ENCODE data around the gene GZMH. TPM values are rescaled to one million over a fixed set of nuclear protein-coding genes. Genes with fewer than 3 reads are reported as not detected.

GZMH gene
- total and polyA plus RNA-seq, 4 donors = 1.9 to 2.6 TPM; not detected in 2

DNA sequence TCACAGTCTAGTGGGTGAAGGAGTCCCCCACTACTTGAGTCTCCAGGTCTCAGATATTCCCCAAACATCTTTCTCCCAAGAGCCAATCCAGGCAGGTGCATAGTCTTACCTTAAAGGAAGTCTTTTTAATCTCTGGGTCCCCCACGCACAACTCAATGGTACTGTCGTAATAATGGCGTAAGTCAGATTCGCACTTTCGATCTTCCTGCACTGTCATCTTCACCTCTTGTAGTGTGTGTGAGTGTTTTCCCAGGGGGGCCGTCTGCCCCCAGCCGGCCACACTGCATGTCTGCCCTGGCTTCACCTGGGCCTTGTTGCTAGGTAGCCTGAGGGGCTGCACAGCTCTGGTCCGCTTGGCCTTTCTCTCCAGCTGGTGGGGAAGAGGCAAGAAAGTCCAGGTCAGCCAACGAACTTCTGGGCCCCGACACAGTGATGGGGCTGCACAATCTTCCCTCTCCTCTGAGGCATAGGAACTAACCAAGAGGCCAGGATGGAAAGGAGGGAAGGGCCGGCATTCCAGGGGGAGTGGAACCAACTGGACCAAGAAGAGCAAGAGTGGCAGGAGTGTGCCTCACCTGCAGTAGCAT lies 22.4 kb upstream of the GZMH start:
- Histone ChIP-seq H3K9me3 (ENCODE audit: control insufficient read depth, low read length) (no peaks in the 10 kb centered on the region), H3K4me3 (ENCODE audit: low read length in 2 of 2) (no peak overlapping the region), H3K4me1 (ENCODE audit: control insufficient read depth in 1 of 2, insufficient read depth in 2 of 2, low read length in 2 of 2) (no peaks in the 10 kb centered on the region), H3K27me3 (ENCODE audit: control insufficient read depth in 1 of 2, insufficient read depth in 2 of 2, low read length in 1 of 2) (no peaks in the 10 kb centered on the region), H3K36me3 (ENCODE audit: control insufficient read depth in 1 of 2, insufficient read depth in 2 of 2, low read length in 1 of 2) (no peaks in the 10 kb centered on the region), H3K27ac (ENCODE audit: low read depth in 1 of 2, low read length in 2 of 2) (no peak overlapping the region)
- ATAC-seq (ENCODE audit: low FRiP score) (no peak), DNase-seq (no peak)
- WGBS, 2 donors = 89 to 91% methylated on average over 11 of the region's 11 CpGs
- intact Hi-C loops (cut with DNase I) = no loop called here

DNA sequence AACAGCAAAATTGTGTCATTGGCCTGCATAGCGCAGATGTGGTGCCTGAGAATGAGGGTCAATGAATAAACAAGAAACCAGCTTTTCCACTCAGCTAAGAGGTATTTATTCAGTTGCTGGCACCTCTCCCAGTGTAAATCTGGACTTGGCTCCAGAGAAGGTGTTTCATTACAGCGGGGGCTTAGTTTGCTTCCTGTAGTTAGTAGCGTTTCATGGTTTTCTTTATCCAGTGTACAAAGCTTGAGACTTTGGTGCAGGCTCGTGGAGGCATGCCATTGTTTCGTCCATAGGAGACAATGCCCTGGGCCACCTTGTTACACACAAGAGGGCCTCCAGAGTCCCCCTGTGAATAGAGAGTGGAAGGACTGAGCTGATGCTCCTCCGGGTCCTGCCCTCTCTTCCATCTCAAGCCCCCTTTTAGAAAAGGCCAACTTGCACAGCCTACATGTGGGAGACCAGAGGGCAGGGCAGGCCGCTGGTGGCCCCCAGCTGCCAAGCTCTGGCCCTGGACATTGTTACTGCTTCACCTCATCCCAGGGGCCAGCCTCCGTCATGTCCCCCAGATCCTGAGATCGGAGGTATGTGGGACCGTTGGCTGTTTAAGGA lies 21.5 kb upstream of the GZMH start:
- Histone ChIP-seq H3K27ac (ENCODE audit: low read depth in 1 of 2, low read length in 2 of 2) (no peak overlapping the region), H3K36me3 (ENCODE audit: control insufficient read depth in 1 of 2, insufficient read depth in 2 of 2, low read length in 1 of 2) (no peaks in the 10 kb centered on the region), H3K9me3 (ENCODE audit: control insufficient read depth, low read length) (no peaks in the 10 kb centered on the region), H3K4me1 (ENCODE audit: control insufficient read depth in 1 of 2, insufficient read depth in 2 of 2, low read length in 2 of 2) (no peaks in the 10 kb centered on the region), H3K4me3 (ENCODE audit: low read length in 2 of 2) (no peak overlapping the region), H3K27me3 (ENCODE audit: control insufficient read depth in 1 of 2, insufficient read depth in 2 of 2, low read length in 1 of 2) (no peaks in the 10 kb centered on the region)
- 74% methylated on average over 10 of the region's 10 CpGs for WGBS, 2 donors
- intact Hi-C loops (cut with DNase I) = no loop called here
- no peak for ATAC-seq (ENCODE audit: low FRiP score)
- no peak for DNase-seq

DNA sequence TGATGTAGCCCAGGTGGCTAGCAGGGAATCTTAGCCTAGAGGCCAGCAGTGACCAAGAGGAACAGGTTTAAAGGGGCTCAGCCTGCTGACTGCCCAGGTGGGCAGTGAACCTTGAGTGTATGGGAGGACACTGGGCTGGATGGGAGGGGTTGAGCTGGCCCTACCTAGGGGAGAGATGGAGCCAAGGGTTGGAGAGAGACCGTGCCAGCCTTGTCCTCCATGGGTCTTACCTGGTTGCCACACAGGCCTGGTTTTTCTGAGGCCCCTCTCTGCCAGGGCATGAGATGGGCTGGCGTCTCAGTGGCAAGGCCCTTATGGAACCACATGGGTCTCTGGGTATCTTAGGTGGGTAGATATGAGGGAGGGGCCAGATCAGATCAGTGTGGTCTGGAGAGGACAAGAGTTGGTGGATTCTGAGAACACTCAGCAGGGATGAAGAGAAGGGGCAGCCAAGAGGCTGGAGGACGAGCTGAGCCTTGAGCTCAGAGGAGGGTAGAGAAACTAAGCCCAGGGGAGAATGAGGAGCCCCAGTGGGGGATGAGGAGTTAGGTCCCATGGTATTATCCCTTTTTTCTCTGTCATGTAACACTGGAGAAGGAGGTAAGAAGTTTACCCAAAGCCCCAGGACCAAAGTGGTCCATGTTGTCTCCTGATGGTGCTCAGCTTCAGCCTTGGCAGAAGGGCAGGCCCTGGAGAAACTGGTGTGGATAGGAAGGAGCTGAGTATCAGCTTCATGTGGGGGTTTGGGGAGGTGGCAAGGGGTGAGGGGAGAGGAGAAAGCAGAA lies 20.8 kb upstream of the GZMH start:
- Histone ChIP-seq H3K4me1 (ENCODE audit: control insufficient read depth in 1 of 2, insufficient read depth in 2 of 2, low read length in 2 of 2) (no peaks in the 10 kb centered on the region), H3K4me3 (ENCODE audit: low read length in 2 of 2) (no peak overlapping the region)

GRCh38 chr14:24629521-24629920 lies 20.0 kb upstream of the GZMH start:
- Histone ChIP-seq H3K4me1 (ENCODE audit: control insufficient read depth in 1 of 2, insufficient read depth in 2 of 2, low read length in 2 of 2) (no peaks in the 10 kb centered on the region), H3K36me3 (ENCODE audit: control insufficient read depth in 1 of 2, insufficient read depth in 2 of 2, low read length in 1 of 2) (no peaks in the 10 kb centered on the region), H3K9me3 (ENCODE audit: control insufficient read depth, low read length) (no peaks in the 10 kb centered on the region), H3K4me3 (ENCODE audit: low read length in 2 of 2) (no peak overlapping the region), H3K27me3 (ENCODE audit: control insufficient read depth in 1 of 2, insufficient read depth in 2 of 2, low read length in 1 of 2) (no peaks in the 10 kb centered on the region), H3K27ac (ENCODE audit: low read depth in 1 of 2, low read length in 2 of 2) (no peak overlapping the region)
- ATAC-seq (ENCODE audit: low FRiP score) = no peak
- 68 to 80% methylated on average over 6 of the region's 6 CpGs for WGBS, 2 donors
- DNase-seq = no peak
- intact Hi-C loops (cut with DNase I) = no loop called here

More for the DNA sequence above, 20.8 kb upstream of the GZMH start:
- Histone ChIP-seq H3K36me3 (ENCODE audit: control insufficient read depth in 1 of 2, insufficient read depth in 2 of 2, low read length in 1 of 2) (no peaks in the 10 kb centered on the region), H3K27me3 (ENCODE audit: control insufficient read depth in 1 of 2, insufficient read depth in 2 of 2, low read length in 1 of 2) (no peaks in the 10 kb centered on the region), H3K27ac (ENCODE audit: low read depth in 1 of 2, low read length in 2 of 2) (no peak overlapping the region), H3K9me3 (ENCODE audit: control insufficient read depth, low read length) (no peaks in the 10 kb centered on the region)
- DNase-seq (no peak), ATAC-seq (ENCODE audit: low FRiP score) (no peak)
- intact Hi-C loops (cut with DNase I) = no loop called here
- 78 to 80% methylated on average over 3 of the region's 3 CpGs for WGBS, 2 donors

DNA sequence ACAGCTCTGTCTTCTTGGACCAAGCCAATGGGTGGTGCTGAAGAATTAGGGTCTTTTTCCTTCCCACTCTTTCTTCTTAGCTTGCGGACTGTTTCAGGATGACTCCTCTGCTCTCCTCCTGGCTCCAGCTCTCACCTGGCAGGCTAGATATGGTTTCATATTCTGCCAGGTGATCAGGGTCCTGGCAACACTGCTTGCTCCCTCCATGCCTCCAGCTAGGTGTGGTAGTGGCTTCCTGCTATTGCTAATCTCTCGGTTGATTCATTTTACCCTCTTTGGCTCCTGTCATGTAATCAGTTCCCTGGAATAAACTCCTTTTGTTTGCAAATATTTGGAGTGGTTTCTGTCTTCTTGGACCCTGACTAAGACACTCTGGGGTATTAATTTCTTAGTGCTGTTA lies 4.3 kb upstream of the GZMH start:
- Histone ChIP-seq H3K9me3 (ENCODE audit: control insufficient read depth, low read length) (peaks cover 1% of the 10 kb centered on the region), H3K4me3 (ENCODE audit: low read length in 2 of 2) (no peak overlapping the region), H3K36me3 (ENCODE audit: control insufficient read depth in 1 of 2, insufficient read depth in 2 of 2, low read length in 1 of 2) (no peaks in the 10 kb centered on the region), H3K4me1 (ENCODE audit: control insufficient read depth in 1 of 2, insufficient read depth in 2 of 2, low read length in 2 of 2) (no peaks in the 10 kb centered on the region), H3K27ac (ENCODE audit: low read depth in 1 of 2, low read length in 2 of 2) (no peak overlapping the region), H3K27me3 (ENCODE audit: control insufficient read depth in 1 of 2, insufficient read depth in 2 of 2, low read length in 1 of 2) (no peaks in the 10 kb centered on the region)
- ATAC-seq (ENCODE audit: low FRiP score) = no peak
- 86 to 97% methylated on average over 2 of the region's 2 CpGs for WGBS, 2 donors
- intact Hi-C loops (cut with DNase I) = no loop called here
- DNase-seq = no peak

- Histone ChIP-seq H3K27ac (ENCODE audit: low read depth in 1 of 2, low read length in 2 of 2) (no peak overlapping the region), H3K4me1 (ENCODE audit: control insufficient read depth in 1 of 2, insufficient read depth in 2 of 2, low read length in 2 of 2) (no peaks in the 10 kb centered on the region), H3K4me3 (ENCODE audit: low read length in 2 of 2) (no peak overlapping the region), H3K36me3 (ENCODE audit: control insufficient read depth in 1 of 2, insufficient read depth in 2 of 2, low read length in 1 of 2) (no peaks in the 10 kb centered on the region), H3K27me3 (ENCODE audit: control insufficient read depth in 1 of 2, insufficient read depth in 2 of 2, low read length in 1 of 2) (no peaks in the 10 kb centered on the region), H3K9me3 (ENCODE audit: control insufficient read depth, low read length) (peaks cover 1% of the 10 kb centered on the region)
- intact Hi-C loops (cut with DNase I) = no loop called here
- ATAC-seq (ENCODE audit: low FRiP score) (no peak), DNase-seq (no peak)
- 48 to 54% methylated on average over 1 of the region's 1 CpG for WGBS, 2 donors
Measured at GRCh38 chr14:24613241-24613640, 3.8 kb upstream of the GZMH start.

GRCh38 chr14:24612196-24612595 lies 2.7 kb upstream of the GZMH start:
- no peaks in the 10 kb centered on the region for H3K4me1 ChIP-seq (ENCODE audit: control insufficient read depth in 1 of 2, insufficient read depth in 2 of 2, low read length in 2 of 2)
- no peak overlapping the region for H3K4me3 ChIP-seq (ENCODE audit: low read length in 2 of 2)
- intact Hi-C loops (cut with DNase I) = no loop called here
- no peaks in the 10 kb centered on the region for H3K36me3 ChIP-seq (ENCODE audit: control insufficient read depth in 1 of 2, insufficient read depth in 2 of 2, low read length in 1 of 2)
- no peak for ATAC-seq (ENCODE audit: low FRiP score)
- H3K9me3 ChIP-seq (ENCODE audit: control insufficient read depth, low read length) = peaks cover 1% of the 10 kb centered on the region
- DNase-seq = no peak
- no peaks in the 10 kb centered on the region for H3K27me3 ChIP-seq (ENCODE audit: control insufficient read depth in 1 of 2, insufficient read depth in 2 of 2, low read length in 1 of 2)
- no peak overlapping the region for H3K27ac ChIP-seq (ENCODE audit: low read depth in 1 of 2, low read length in 2 of 2)

DNA sequence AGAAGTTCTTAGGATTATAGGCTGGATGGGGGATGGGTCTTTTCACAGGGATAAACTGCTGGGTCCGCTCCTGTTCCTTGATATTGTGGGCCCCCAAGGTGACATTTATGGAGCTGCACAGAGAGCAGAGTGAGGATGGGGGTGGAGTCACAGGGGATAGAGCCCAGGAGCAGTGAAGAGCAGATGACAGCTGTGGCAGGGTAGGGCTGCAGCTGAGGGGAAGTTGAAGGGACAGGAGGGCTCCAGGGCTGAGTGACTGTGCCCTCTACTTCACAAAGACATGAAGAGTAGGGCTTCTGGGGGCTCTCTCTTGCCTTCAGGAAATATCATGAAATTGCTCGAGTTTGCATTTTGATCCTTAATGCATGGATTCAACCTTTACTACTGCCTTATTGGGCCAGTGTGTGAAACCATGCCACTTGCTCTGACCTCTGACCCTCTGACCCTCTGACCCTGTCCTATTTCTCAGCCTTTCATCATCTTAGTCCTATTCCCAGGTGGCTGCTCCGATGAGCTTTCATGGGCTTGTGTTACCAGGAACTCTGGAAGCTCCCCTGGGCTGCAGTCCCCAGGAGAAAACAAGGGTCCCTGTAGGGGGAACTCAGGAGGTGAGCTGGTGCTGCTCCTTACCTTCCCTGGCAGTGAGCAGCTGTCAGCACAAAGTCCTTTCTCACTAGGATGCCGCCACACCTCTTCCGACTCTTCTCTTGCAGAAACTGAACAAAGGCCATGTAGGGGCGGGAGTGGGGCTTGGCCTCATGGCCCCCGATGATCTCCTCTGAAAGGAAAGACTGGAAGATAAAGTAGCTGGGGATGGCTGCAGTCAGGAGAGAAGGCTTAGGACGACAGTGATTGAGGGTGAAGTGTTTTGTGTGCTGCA lies 1.6 kb downstream of the GZMH start:
- WGBS, 2 donors = 53 to 57% methylated on average over 8 of the region's 8 CpGs
- H3K9me3 ChIP-seq (ENCODE audit: control insufficient read depth, low read length) = peaks cover 1% of the 10 kb centered on the region
- no peaks in the 10 kb centered on the region for H3K36me3 ChIP-seq (ENCODE audit: control insufficient read depth in 1 of 2, insufficient read depth in 2 of 2, low read length in 1 of 2)
- DNase-seq (no peak), ATAC-seq (ENCODE audit: low FRiP score) (no peak)
- no peaks in the 10 kb centered on the region for H3K4me1 ChIP-seq (ENCODE audit: control insufficient read depth in 1 of 2, insufficient read depth in 2 of 2, low read length in 2 of 2)
- intact Hi-C loops (cut with DNase I) = no loop called here
- no peak overlapping the region for H3K4me3 ChIP-seq (ENCODE audit: low read length in 2 of 2)
- H3K27ac ChIP-seq (ENCODE audit: low read depth in 1 of 2, low read length in 2 of 2) = no peak overlapping the region
- no peaks in the 10 kb centered on the region for H3K27me3 ChIP-seq (ENCODE audit: control insufficient read depth in 1 of 2, insufficient read depth in 2 of 2, low read length in 1 of 2)
